ENCODE data around the gene FCRL5.
A peak's percentile ranks its signal among the peaks of the same experiment; 100 is the strongest.

The FCRL5 gene

DNA sequence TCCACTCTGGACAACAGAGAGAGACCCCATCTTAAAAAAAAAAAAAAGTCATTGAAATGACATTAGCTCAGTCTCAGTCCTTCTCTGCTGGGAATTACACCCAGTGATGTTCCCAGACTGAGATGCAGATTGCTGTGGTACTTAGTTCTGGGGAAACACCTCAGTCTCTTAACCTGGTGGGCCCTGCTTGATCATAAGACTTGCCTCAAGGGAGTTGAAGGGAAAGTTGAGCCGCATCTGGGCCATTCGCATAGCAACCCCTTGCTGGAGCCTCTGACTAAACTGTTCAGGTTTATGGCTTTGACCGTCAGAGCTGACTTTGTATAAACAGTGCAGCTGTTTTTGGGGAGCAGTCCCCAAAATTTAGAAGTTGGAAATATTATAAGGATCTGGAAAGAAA lies 32.2 kb upstream of the FCRL5 start:
- Histone ChIP-seq H3K9ac (ENCODE audit: low read depth, low read length) (no peak overlapping the region), H3K4me3 (ENCODE audit: low read depth in 1 of 2, low read length in 2 of 2) (no peak overlapping the region), H3K27me3 (ENCODE audit: insufficient read depth, low read length, poor library complexity) (no peaks in the 10 kb centered on the region), H3K36me3 (ENCODE audit: insufficient read depth, low read length) (no peaks in the 10 kb centered on the region), H3K4me2 (ENCODE audit: insufficient read depth, low read length) (no peak overlapping the region), H3K27ac (ENCODE audit: low read length) (peak overlapping the region; percentile 46), H3K9me3 (ENCODE audit: insufficient read depth, low read length, severe bottlenecking) (peaks cover 6% of the 10 kb centered on the region), H3K4me1 (ENCODE audit: insufficient read depth, low read length) (peaks cover 56% of the 10 kb centered on the region), H4K20me1 (ENCODE audit: insufficient read depth, low read length) (no peaks in the 10 kb centered on the region), H2AFZ (ENCODE audit: low read depth, low read length) (no peak overlapping the region), H3K79me2 (ENCODE audit: insufficient read depth, low read length) (no peaks in the 10 kb centered on the region)
- no peak for ATAC-seq (ENCODE audit: insufficient read depth, low read depth)
- DNase-seq: no peak
- TF ChIP-seq, protein P1, sequence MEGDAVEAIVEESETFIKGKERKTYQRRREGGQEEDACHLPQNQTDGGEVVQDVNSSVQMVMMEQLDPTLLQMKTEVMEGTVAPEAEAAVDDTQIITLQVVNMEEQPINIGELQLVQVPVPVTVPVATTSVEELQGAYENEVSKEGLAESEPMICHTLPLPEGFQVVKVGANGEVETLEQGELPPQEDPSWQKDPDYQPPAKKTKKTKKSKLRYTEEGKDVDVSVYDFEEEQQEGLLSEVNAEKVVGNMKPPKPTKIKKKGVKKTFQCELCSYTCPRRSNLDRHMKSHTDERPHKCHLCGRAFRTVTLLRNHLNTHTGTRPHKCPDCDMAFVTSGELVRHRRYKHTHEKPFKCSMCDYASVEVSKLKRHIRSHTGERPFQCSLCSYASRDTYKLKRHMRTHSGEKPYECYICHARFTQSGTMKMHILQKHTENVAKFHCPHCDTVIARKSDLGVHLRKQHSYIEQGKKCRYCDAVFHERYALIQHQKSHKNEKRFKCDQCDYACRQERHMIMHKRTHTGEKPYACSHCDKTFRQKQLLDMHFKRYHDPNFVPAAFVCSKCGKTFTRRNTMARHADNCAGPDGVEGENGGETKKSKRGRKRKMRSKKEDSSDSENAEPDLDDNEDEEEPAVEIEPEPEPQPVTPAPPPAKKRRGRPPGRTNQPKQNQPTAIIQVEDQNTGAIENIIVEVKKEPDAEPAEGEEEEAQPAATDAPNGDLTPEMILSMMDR (IDR thresholded peaks at IDR 0.05; ENCODE audit: borderline replicate concordance, extremely low read depth, low read length, poor library complexity, severe bottlenecking): no peak
- no peak for TF ChIP-seq EZH2 (IDR thresholded peaks at IDR 0.05; ENCODE audit: borderline replicate concordance, low read depth, low read length, severe bottlenecking)

DNA sequence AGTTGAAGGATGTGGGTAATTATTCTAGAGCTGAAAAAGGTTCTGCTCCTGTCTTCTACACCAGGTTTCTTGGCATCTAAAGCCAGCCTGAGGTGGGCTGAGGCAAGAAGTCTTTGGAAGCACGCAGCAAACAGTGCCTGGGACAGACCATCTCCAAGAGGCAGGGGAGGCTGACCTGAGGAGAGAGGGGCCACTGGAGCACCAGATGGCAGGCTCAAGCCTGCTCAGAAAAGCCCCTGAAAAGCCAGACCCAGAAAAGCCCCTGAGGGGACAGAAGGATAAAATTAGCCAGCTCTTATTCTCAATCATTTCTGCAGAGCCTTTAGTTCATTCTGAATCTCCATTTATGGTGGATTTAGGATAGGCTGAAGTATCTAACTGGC lies 28.5 kb upstream of the FCRL5 start:
- Histone ChIP-seq H3K4me1 (ENCODE audit: insufficient read depth, low read length) (peaks cover 56% of the 10 kb centered on the region), H3K9ac (ENCODE audit: low read depth, low read length) (peak overlapping the region; percentile 5; the same call in 1 of the 2 replicates), H3K4me2 (ENCODE audit: insufficient read depth, low read length) (no peak overlapping the region), H3K27ac (ENCODE audit: low read length) (peak overlapping the region; percentile 58), H3K4me3 (ENCODE audit: low read depth in 1 of 2, low read length in 2 of 2) (no peak overlapping the region), H3K9me3 (ENCODE audit: insufficient read depth, low read length, severe bottlenecking) (peaks cover 6% of the 10 kb centered on the region), H2AFZ (ENCODE audit: low read depth, low read length) (peak overlapping the region; percentile 17), H3K27me3 (ENCODE audit: insufficient read depth, low read length, poor library complexity) (no peaks in the 10 kb centered on the region), H3K79me2 (ENCODE audit: insufficient read depth, low read length) (no peaks in the 10 kb centered on the region), H3K36me3 (ENCODE audit: insufficient read depth, low read length) (no peaks in the 10 kb centered on the region), H4K20me1 (ENCODE audit: insufficient read depth, low read length) (no peaks in the 10 kb centered on the region)
- no peak for DNase-seq
- no peak for TF ChIP-seq EZH2 (IDR thresholded peaks at IDR 0.05; ENCODE audit: borderline replicate concordance, low read depth, low read length, severe bottlenecking)
- TF ChIP-seq, protein P1 (IDR thresholded peaks at IDR 0.05; ENCODE audit: borderline replicate concordance, extremely low read depth, low read length, poor library complexity, severe bottlenecking): no peak
- ATAC-seq (ENCODE audit: insufficient read depth, low read depth): peak; percentile 31; the same call in 2 of the 3 replicates

DNA sequence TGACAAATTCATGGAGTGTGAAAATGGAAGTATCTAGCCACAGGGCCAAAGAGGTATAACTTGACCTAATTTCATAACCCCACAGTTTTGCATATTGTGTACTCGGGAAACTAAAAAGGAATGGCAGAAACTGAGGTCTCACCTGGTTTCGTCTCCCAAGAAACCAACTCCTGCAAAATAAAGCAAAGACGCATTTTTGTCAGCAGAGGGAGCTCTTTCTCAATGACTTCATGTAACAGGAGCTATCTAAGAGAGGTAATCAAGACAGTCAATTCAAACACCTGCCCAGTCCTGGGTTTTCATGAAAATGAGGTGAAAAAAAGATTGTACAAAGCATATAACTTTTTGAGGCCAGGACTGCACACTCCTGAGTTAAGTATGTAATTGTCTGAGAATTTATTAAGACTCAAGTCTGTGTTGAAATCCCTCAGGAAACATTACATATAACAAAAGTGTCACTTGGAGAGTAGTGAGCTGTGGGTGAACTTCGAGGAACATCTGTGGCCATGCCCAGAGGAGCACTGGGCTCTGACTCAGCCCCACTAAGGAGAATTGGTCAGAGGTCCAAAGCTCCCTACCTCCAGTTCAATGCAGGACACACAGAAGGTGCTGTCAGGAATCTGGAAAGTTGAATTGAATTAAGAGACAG lies 28.0 kb upstream of the FCRL5 start:
- Histone ChIP-seq H3K27me3 (ENCODE audit: insufficient read depth, low read length, poor library complexity) (no peaks in the 10 kb centered on the region), H2AFZ (ENCODE audit: low read depth, low read length) (peak overlapping the region; percentile 17; the same call in 1 of the 2 replicates), H3K79me2 (ENCODE audit: insufficient read depth, low read length) (no peaks in the 10 kb centered on the region), H3K9ac (ENCODE audit: low read depth, low read length) (peak overlapping the region; percentile 5; the same call in 1 of the 2 replicates), H3K4me1 (ENCODE audit: insufficient read depth, low read length) (peaks cover 51% of the 10 kb centered on the region), H3K9me3 (ENCODE audit: insufficient read depth, low read length, severe bottlenecking) (peaks cover 6% of the 10 kb centered on the region), H3K27ac (ENCODE audit: low read length) (peak overlapping the region; percentile 58), H4K20me1 (ENCODE audit: insufficient read depth, low read length) (no peaks in the 10 kb centered on the region), H3K4me2 (ENCODE audit: insufficient read depth, low read length) (no peak overlapping the region), H3K4me3 (ENCODE audit: low read depth in 1 of 2, low read length in 2 of 2) (no peak overlapping the region), H3K36me3 (ENCODE audit: insufficient read depth, low read length) (no peaks in the 10 kb centered on the region)
- ATAC-seq (ENCODE audit: insufficient read depth, low read depth) (peak; percentile 78), DNase-seq (peak; percentile 69)
- TF ChIP-seq, protein P1 (IDR thresholded peaks at IDR 0.05; ENCODE audit: borderline replicate concordance, extremely low read depth, low read length, poor library complexity, severe bottlenecking): peak; percentile 96
- TF ChIP-seq EZH2 (IDR thresholded peaks at IDR 0.05; ENCODE audit: borderline replicate concordance, low read depth, low read length, severe bottlenecking): no peak

Data from DND-41 (cell line).